Measurements from ENCODE around the gene SNX8. TPM values are rescaled to one million over a fixed set of nuclear protein-coding genes. Genes with fewer than 3 reads are reported as not detected.

The SNX8 gene
- total and polyA plus RNA-seq, 2 of the 8 experiments (the other 6 are each of a cell fraction or from before 2014, with no cell fraction given) = 46.2 to 70.8 TPM

GRCh38 chr7:2272031-2272430, 42.2 kb downstream of the SNX8 start:
- H4K5ac ChIP-seq (ENCODE audit: insufficient read length, low read depth, low read length) = no peak overlapping the region
- H3K79me2 ChIP-seq (ENCODE audit: control insufficient read depth in 1 of 2, insufficient read depth in 2 of 2, low read length in 2 of 2) = no peaks in the 10 kb centered on the region
- no peak overlapping the region for H3K18ac ChIP-seq (ENCODE audit: extremely low read depth, low read length)
- no peak for FAIRE-seq
- TF ChIP-seq NRF1 (IDR thresholded peaks at IDR 0.05; ENCODE audit: low read depth, low read length) (no peak), GTF2F1 (IDR thresholded peaks at IDR 0.05; ENCODE audit: borderline replicate concordance, low read depth, low read length) (no peak), BACH1 (IDR thresholded peaks at IDR 0.05; ENCODE audit: low read length) (no peak), ATF3 (IDR thresholded peaks at IDR 0.05; ENCODE audit: insufficient read depth, low read depth, low read length) (no peak), CTBP2 (IDR thresholded peaks at IDR 0.05; ENCODE audit: borderline replicate concordance, insufficient read depth, insufficient read length, low read length) (no peak)
- H3K4me3 ChIP-seq (ENCODE audit: extremely low read depth in 1 of 4, insufficient read depth in 2 of 4, low read depth in 3 of 4, low read length in 4 of 4) = no peak overlapping the region
- H3K56ac ChIP-seq (replicated peaks; ENCODE audit: insufficient read length, low read depth, low read length) = no peak overlapping the region
- no peaks in the 10 kb centered on the region for H3K23me2 ChIP-seq (ENCODE audit: low read depth, low read length)
- H2AK5ac ChIP-seq (ENCODE audit: low read depth, low read length) = no peak overlapping the region
- no peak for DNase-seq (ENCODE audit: low read depth in 1 of 2, low spot score in 2 of 2)
- no peak overlapping the region for H3K4ac ChIP-seq (replicated peaks; ENCODE audit: insufficient read length, low read depth, low read length)
- POLR2A ChIA-PET (ENCODE audit: partially characterized antibody) = interaction anchor here (0.6 to 1.6 kb wide), 2 partner anchors 14 to 38 kb away, joined by 3 read pairs; no protein-coding TSS in a partner anchor
- no peak overlapping the region for H2BK20ac ChIP-seq (ENCODE audit: low read length)
- no peak overlapping the region for H2AFZ ChIP-seq (ENCODE audit: low read length)
- H3K4me2 ChIP-seq (ENCODE audit: insufficient read depth in 1 of 2, low read depth in 2 of 2, low read length in 2 of 2) = no peak overlapping the region
- no peak overlapping the region for H2BK15ac ChIP-seq (ENCODE audit: low read length)
- WGBS, 2 experiments (ENCODE audit: extremely low coverage in 1 of 2, insufficient coverage in 1 of 2, insufficient read length in 1 of 2, insufficient replicate concordance in 2 of 2, low coverage in 1 of 2, low lambda C conversion rate in 2 of 2, missing lambda C conversion rate in 1 of 2) = 88% methylated on average over 6 of the region's 9 CpGs; no CpG with 5 or more reads in 1 of the 2 experiments
- CTCF ChIA-PET (ENCODE audit: partially characterized antibody) = no interaction called here
- no peaks in the 10 kb centered on the region for H3K79me1 ChIP-seq (ENCODE audit: low read depth, low read length)
- no peaks in the 10 kb centered on the region for H3K27me3 ChIP-seq (replicated peaks in 1 of 4; ENCODE audit: control insufficient read depth in 3 of 4, extremely low read depth in 1 of 4, insufficient read depth in 3 of 4, low read length in 3 of 4)
- H2BK12ac ChIP-seq (ENCODE audit: low read depth, low read length) = no peak overlapping the region
- H3K9me3 ChIP-seq (ENCODE audit: insufficient read depth in 2 of 2, low read depth in 1 of 2, low read length in 1 of 2) = no peaks in the 10 kb centered on the region; a peak in 1 of 4 replicates
- no peak overlapping the region; the same call in 1 of the 2 replicates for H4K8ac ChIP-seq (ENCODE audit: extremely low read depth, insufficient read depth, low read length)
- no peak overlapping the region for H3K9ac ChIP-seq (replicated peaks in 1 of 4; ENCODE audit: extremely low read depth in 1 of 4, low read depth in 3 of 4, low read length in 3 of 4)
- H2BK5ac ChIP-seq (ENCODE audit: low read depth, low read length) = no peak overlapping the region
- no peak overlapping the region for H2BK120ac ChIP-seq (replicated peaks; ENCODE audit: low read depth, low read length)
- peaks cover 0 to 9% (median 3%) of the 10 kb centered on the region in 4 experiments; a peak in 1 of 8 replicates for H3K36me3 ChIP-seq (ENCODE audit: control insufficient read depth in 2 of 4, insufficient read depth in 4 of 4, low read length in 3 of 4)
- H3K27ac ChIP-seq (ENCODE audit: low read depth, low read length) = no peak overlapping the region
- no peak overlapping the region for H3K23ac ChIP-seq (ENCODE audit: insufficient read length)
- peaks cover 0 to 12% (median 6%) of the 10 kb centered on the region in 4 experiments; a peak in 6 of 7 replicates for H3K4me1 ChIP-seq (replicated peaks in 1 of 4; ENCODE audit: control insufficient read depth in 3 of 4, insufficient read depth in 4 of 4, low read length in 3 of 4)
- no peak overlapping the region for H4K91ac ChIP-seq (replicated peaks; ENCODE audit: insufficient read length, low read length)
- H4K20me1 ChIP-seq (replicated peaks in 1 of 2; ENCODE audit: control insufficient read depth in 1 of 2, insufficient read depth in 2 of 2, low read length in 2 of 2) = peaks cover 0 to 2% of the 10 kb centered on the region in 2 experiments
- no peak overlapping the region for H3K14ac ChIP-seq (ENCODE audit: insufficient read length)
